Lung (tissue), 12 donors: ENCODE measurements around the gene TMEM164. TPM values are rescaled to one million over a fixed set of nuclear protein-coding genes. Genes with fewer than 3 reads are reported as not detected.

ENCODE experiments used
- ATAC-seq: fragments of 200-7000 bp; cut with Tn5 transposase; one replicate; pipeline ENCODE4 v1.9.1; 2020; ENCODE audit warnings: moderate number of reproducible peaks; ENCODE audit not compliant: insufficient read depth, low FRiP score
- DNase-seq, 3 donors: peaks; one replicate each; pipeline ENCODE4 v3.0.0-alpha.2; 2013 to 2017
- H3K27ac ChIP-seq, 2 donors: one replicate each; pipeline ENCODE4 v1.5.1; 2013; ENCODE audit warnings: mild to moderate bottlenecking in 2 of 2, moderate library complexity in 2 of 2, control low read depth in 1 of 2, inconsistent platforms in 1 of 2, low read depth in 1 of 2, low read length in 1 of 2
- H3K27me3 ChIP-seq, 3 donors: one replicate each; pipeline ENCODE4 v1.5.1; 2013; ENCODE audit warnings: low read length in 2 of 3; ENCODE audit not compliant: control insufficient read depth in 3 of 3, insufficient read depth in 3 of 3
- H3K36me3 ChIP-seq, 4 donors: one replicate each; pipeline ENCODE4 v1.5.1; 2013; ENCODE audit warnings: low read length in 4 of 4, mild to moderate bottlenecking in 1 of 4, moderate library complexity in 1 of 4; ENCODE audit not compliant: control insufficient read depth in 4 of 4, insufficient read depth in 4 of 4
- H3K4me1 ChIP-seq, 5 donors: one replicate each; pipeline ENCODE4 v1.5.1; 2013; ENCODE audit warnings: low read length in 5 of 5, mild to moderate bottlenecking in 2 of 5, moderate library complexity in 1 of 5; ENCODE audit not compliant: control insufficient read depth in 5 of 5, insufficient read depth in 5 of 5
- H3K4me3 ChIP-seq: one replicate; pipeline ENCODE4 v1.5.1; 2013; ENCODE audit warnings: mild to moderate bottlenecking, control low read depth, moderate library complexity
- H3K9ac ChIP-seq, 2 donors: one replicate each; pipeline ENCODE4 v1.5.1; 2013; ENCODE audit warnings: low read length in 2 of 2, control low read depth in 1 of 2; ENCODE audit not compliant: insufficient read depth in 1 of 2
- H3K9me3 ChIP-seq, 4 donors: one replicate each; pipeline ENCODE4 v1.5.1; 2013; ENCODE audit warnings: low read length in 3 of 4, mild to moderate bottlenecking in 1 of 4, moderate library complexity in 1 of 4; ENCODE audit not compliant: control insufficient read depth in 4 of 4, insufficient read depth in 3 of 4
- CTCF ChIP-seq: IDR thresholded peaks from 2 replicates; pipeline ENCODE4 v1.5.1; 2012; ENCODE audit warnings: mild to moderate bottlenecking; ENCODE audit errors: control extremely low read depth, extremely low read depth
- WGBS, 2 donors: extraction: QIAGEN DNeasy Blood & Tissue Kit; methylation state at CpG; one replicate each; pipeline ENCODE4 v1.1.7; 2013; 5-methylcytosine and 5-hydroxymethylcytosine counted together
- polyA plus RNA-seq, 2 donors: library from polyadenylated mRNA; stranded (reverse); fragments of 200-250 nt; gene quantifications; one replicate each; pipeline ENCODE4 v1.2.1, GENCODE V29; 2013
- total RNA-seq, 2 donors: library from RNA; depleted of rRNA in 1 of 2; stranded (reverse); fragments of >200 nt in 1 of 2; gene quantifications; one replicate each; pipeline ENCODE4 v1.2.1, GENCODE V29; 2014 to 2021
- donor health status: control.
- donor health status: control.
- donor health status: Bipolar disorder and iron deficiency.
- donor health status: healthy.
- donor health status: DM: yes; HTN: yes; CAD: no.

The TMEM164 gene
- total and polyA plus RNA-seq, 4 donors, result 22.4 to 87.0 (median 38.0) TPM

GRCh38 chrX:110168585-110168984, 165.7 kb downstream of the TMEM164 start:
- H3K9me3 ChIP-seq, result no peaks in the 10 kb centered on the region
- no peak for TF ChIP-seq CTCF
- H3K4me1 ChIP-seq, result peaks cover 0 to 3% (median 0%) of the 10 kb centered on the region in 5 donors
- no peak overlapping the region for H3K4me3 ChIP-seq
- H3K36me3 ChIP-seq, result peaks cover 0 to 3% (median 0%) of the 10 kb centered on the region in 4 donors
- DNase-seq (no peak), ATAC-seq (no peak)
- H3K27me3 ChIP-seq, result peaks cover 0 to 6% (median 0%) of the 10 kb centered on the region in 3 donors
- WGBS, 2 donors, result 80 to 96% methylated on average over 4 of the region's 4 CpGs
- H3K9ac ChIP-seq, result no peak overlapping the region
- H3K27ac ChIP-seq, result no peak overlapping the region

GRCh38 chrX:110170029-110170428, 167.1 kb downstream of the TMEM164 start:
- WGBS, 2 donors, result 89 to 100% methylated on average over 3 of the region's 3 CpGs
- no peak for TF ChIP-seq CTCF
- H3K9ac ChIP-seq, result no peak overlapping the region
- H3K27ac ChIP-seq, result no peak overlapping the region
- ATAC-seq (no peak), DNase-seq (no peak)
- no peak overlapping the region for H3K4me3 ChIP-seq
- no peaks in the 10 kb centered on the region for H3K9me3 ChIP-seq
- peaks cover 0 to 3% (median 0%) of the 10 kb centered on the region in 5 donors for H3K4me1 ChIP-seq
- H3K27me3 ChIP-seq, result peaks cover 0 to 6% (median 0%) of the 10 kb centered on the region in 3 donors
- H3K36me3 ChIP-seq, result peaks cover 0 to 3% (median 0%) of the 10 kb centered on the region in 4 donors

DNA sequence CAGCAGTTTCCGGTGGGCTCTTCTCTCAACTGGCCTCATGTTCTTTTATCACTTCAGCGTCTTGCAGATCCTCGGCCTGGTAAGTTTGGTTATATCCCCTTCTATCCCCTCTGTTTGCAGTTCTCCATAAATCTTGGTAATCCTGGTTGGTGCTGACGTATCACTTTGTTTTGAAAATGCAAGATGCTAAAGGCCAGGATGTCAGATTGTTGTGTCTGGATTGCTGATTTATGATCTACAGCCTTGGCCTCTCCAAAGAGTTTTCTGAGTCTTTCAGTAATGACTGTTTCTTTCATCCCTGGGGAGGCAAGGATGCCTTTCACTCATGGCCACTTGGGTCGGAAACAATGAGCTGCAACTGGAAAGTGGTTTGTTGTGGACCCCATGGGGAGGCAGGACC, 168.5 kb downstream of the TMEM164 start:
- peaks cover 0 to 3% (median 0%) of the 10 kb centered on the region in 5 donors for H3K4me1 ChIP-seq
- peaks cover 0 to 9% (median 0%) of the 10 kb centered on the region in 3 donors for H3K27me3 ChIP-seq
- ATAC-seq (no peak), DNase-seq (no peak)
- no peak overlapping the region for H3K27ac ChIP-seq
- no peak for TF ChIP-seq CTCF
- H3K9me3 ChIP-seq, result no peaks in the 10 kb centered on the region
- 86 to 90% methylated on average over 5 of the region's 5 CpGs for WGBS, 2 donors
- no peak overlapping the region for H3K4me3 ChIP-seq
- no peak overlapping the region for H3K9ac ChIP-seq
- peaks cover 0 to 3% (median 0%) of the 10 kb centered on the region in 4 donors for H3K36me3 ChIP-seq

DNA sequence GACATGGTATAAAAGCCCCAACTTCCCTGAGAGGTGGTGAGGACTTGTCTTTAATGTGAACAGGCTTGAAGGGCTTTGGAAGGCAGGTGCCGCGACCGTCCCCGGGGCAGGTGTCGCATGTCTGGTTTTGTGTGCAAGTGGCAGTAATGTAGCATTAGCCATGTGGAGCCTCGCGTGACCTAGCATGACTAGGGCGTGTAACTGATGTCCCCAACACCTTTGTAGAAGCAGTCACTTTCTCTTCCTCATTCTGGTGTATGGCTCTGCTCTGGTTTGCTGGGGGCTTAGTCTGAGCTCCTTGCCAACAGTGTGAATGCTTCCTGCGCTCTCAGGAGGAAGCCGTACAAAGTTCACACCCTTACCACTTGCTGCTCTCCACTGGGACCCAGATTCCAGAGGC, 169.3 kb downstream of the TMEM164 start:
- Histone ChIP-seq H3K9me3 (no peaks in the 10 kb centered on the region), H3K9ac (no peak overlapping the region), H3K4me3 (no peak overlapping the region), H3K27me3 (peaks cover 0 to 9% (median 0%) of the 10 kb centered on the region in 3 donors), H3K36me3 (peaks cover 0 to 3% (median 0%) of the 10 kb centered on the region in 4 donors), H3K27ac (no peak overlapping the region), H3K4me1 (peaks cover 0 to 4% (median under 1%) of the 10 kb centered on the region in 5 donors)
- ATAC-seq (no peak), DNase-seq (no peak)
- no peak for TF ChIP-seq CTCF
- WGBS, 2 donors, result 89 to 90% methylated on average over 10 of the region's 10 CpGs
